ENCODE results near the gene FAM168B. TPM values are rescaled to one million over a fixed set of nuclear protein-coding genes. Genes with fewer than 3 reads are reported as not detected.
A peak's percentile ranks its signal among the peaks of the same experiment; 100 is the strongest.

The FAM168B gene
- total and polyA plus RNA-seq, 10 of the 15 experiments (the other 5 are each of a cell fraction or from before 2014, with no cell fraction given), result 3.5 to 77.3 (median 45.9) TPM

GRCh38 chr2:131093696-131094462 lies 619 bp upstream of the FAM168B start (continued):
- TF ChIP-seq SKIL (IDR thresholded peaks at IDR 0.05; ENCODE audit: low read depth, poor library complexity, severe bottlenecking) (no peak), RBBP5 (conservative IDR thresholded peaks at IDR 0.05) (0 out of 2 replicates have a peak, but pooled peaks have one; percentile 41), SUZ12 (IDR thresholded peaks at IDR 0.05; ENCODE audit: unreplicated experiment) (no peak), ZBED1 (IDR thresholded peaks at IDR 0.05; ENCODE audit: borderline replicate concordance) (no peak), MEF2B (IDR thresholded peaks at IDR 0.05; ENCODE audit: partially characterized antibody, poor library complexity, severe bottlenecking) (no peak), FOXK2 (IDR thresholded peaks at IDR 0.05) (no peak), NR2C2 (IDR thresholded peaks at IDR 0.05; ENCODE audit: borderline replicate concordance, control insufficient read depth, insufficient read length, low read depth) (no peak), KLF5 (IDR thresholded peaks at IDR 0.05; ENCODE audit: partially characterized antibody) (no peak), ZNF384 (IDR thresholded peaks at IDR 0.05; ENCODE audit: borderline replicate concordance, low read depth, low read length) (no peak), ASH2L (IDR thresholded peaks at IDR 0.05; ENCODE audit: borderline replicate concordance, low read depth) (0 out of 2 replicates have a peak, but pooled peaks have one; percentile 29), CREB1 (IDR thresholded peaks at IDR 0.05; ENCODE audit: low read depth) (no peak), USF1 (IDR thresholded peaks at IDR 0.05; ENCODE audit: borderline replicate concordance, extremely low read length, insufficient read depth, low read depth, low read length) (no peak), ZBTB40 (IDR thresholded peaks at IDR 0.05; ENCODE audit: borderline replicate concordance) (no peak), POLR2AphosphoS5 (IDR thresholded peaks at IDR 0.05; ENCODE audit: low read length) (peak; percentile 18; the same call in 1 of the 2 replicates), TCF3 (IDR thresholded peaks at IDR 0.05; ENCODE audit: borderline replicate concordance, insufficient read depth, low read depth, low read length) (no peak), NFIC (IDR thresholded peaks at IDR 0.05; ENCODE audit: low read depth, low read length) (no peak), CHD1 (IDR thresholded peaks at IDR 0.05; ENCODE audit: low read depth, low read length) (no peak), MLLT1 (IDR thresholded peaks at IDR 0.05) (peak; percentile 58; the same call in 1 of the 2 replicates), EGR1 (IDR thresholded peaks at IDR 0.05; ENCODE audit: borderline replicate concordance in 1 of 2, low read depth in 2 of 2, low read length in 2 of 2) (peak in 1 of 2 experiments; percentile 65; a peak in 1 of 3 replicates)
